ENCODE data around the gene CHML.

CHML gene

GRCh38 chr1:241644259-241644658, 4.1 kb upstream of the CHML start:
- DNase-seq, result no peak

- DNase-seq, result no peak
These were observed 2.4 kb upstream of the CHML start for GRCh38 chr1:241642593-241642944.

- DNase-seq, result peak; percentile 22
These were observed 1.8 kb upstream of the CHML start for GRCh38 chr1:241641773-241642592.

GRCh38 chr1:241640867-241641622, 876 bp upstream of the CHML start:
- DNase-seq, result no peak

GRCh38 chr1:241639623-241640148, 483 bp downstream of the CHML start:
- peak; percentile 43 for DNase-seq

GRCh38 chr1:241638909-241639622, 1.1 kb downstream of the CHML start:
- no peak for DNase-seq

- no peak for DNase-seq
These were observed 2.0 kb downstream of the CHML start for GRCh38 chr1:241638099-241638682.

- DNase-seq, result no peak
These were observed 2.6 kb downstream of the CHML start for GRCh38 chr1:241637604-241638003.

- DNase-seq, result peak; percentile 53
These were observed 3.1 kb downstream of the CHML start for GRCh38 chr1:241637046-241637590.

GRCh38 chr1:241636291-241636690, 3.9 kb downstream of the CHML start:
- DNase-seq, result no peak

- no peak for DNase-seq
These were observed 4.5 kb downstream of the CHML start for GRCh38 chr1:241635556-241636152.

GRCh38 chr1:241632987-241633386, 7.2 kb downstream of the CHML start:
- DNase-seq, result no peak

- no peak for DNase-seq
These were observed 8.5 kb downstream of the CHML start for GRCh38 chr1:241631674-241632073.

GRCh38 chr1:241630899-241631298, 9.3 kb downstream of the CHML start:
- DNase-seq, result no peak

- no peak for DNase-seq
These were observed 9.7 kb downstream of the CHML start for GRCh38 chr1:241630476-241630875.

GRCh38 chr1:241630005-241630404, 10.2 kb downstream of the CHML start:
- no peak for DNase-seq

- DNase-seq, result peak; percentile 76
These were observed 12.5 kb downstream of the CHML start for GRCh38 chr1:241627453-241628259.

- no peak for DNase-seq
These were observed 15.2 kb downstream of the CHML start for GRCh38 chr1:241624935-241625334.

- no peak for DNase-seq
These were observed 17.5 kb downstream of the CHML start for GRCh38 chr1:241622669-241623068.

GRCh38 chr1:241617426-241617825, 22.7 kb downstream of the CHML start:
- no peak for DNase-seq

Measured in fibroblast of upper back skin (primary cell).